ENCODE data around the gene BUD31.
"Not testable (repeated sequence)": the region's sequence is repeated elsewhere in the genome, so short reads cannot be mapped to it uniquely, and the experiment has no call there.

BUD31 gene

DNA sequence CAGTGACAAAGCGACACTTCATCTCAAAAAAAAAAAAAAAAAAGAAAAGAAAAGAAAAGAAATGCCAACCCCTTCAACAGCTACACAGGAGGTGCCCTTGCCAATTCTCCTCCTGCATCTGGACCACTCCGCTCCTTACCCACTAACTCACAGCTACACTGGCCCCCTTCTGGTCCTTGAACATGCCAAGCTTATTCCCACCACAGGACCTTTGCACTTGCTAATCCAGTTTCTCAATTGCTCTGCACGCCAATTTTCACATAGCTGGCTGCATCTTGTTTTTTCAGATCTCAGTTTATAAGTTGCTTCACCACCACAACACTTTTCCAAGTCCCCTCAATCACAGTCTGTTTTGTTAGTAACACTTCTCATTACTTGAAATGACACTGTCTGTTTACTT lies 5.9 kb upstream of the BUD31 start:
- FAIRE-seq, result no peak

DNA sequence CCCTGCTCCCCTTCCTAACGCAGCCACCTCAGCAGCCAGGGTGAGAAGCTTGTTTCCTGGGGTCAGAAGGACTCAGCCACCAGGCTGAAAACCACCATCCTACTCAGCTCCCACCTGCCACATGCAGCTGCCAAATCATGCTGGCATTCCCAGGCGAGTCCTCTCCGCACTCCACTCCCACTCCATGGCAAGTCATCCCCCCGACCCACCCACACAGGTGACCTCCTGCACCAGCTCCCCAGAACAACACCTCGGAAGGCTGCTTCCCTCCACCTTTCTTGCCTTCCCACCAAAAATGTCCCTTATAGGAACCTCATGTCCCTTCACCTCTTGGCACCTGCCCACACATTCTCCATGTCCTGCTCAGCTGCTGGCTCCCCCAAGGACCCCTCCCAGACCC lies 5.0 kb upstream of the BUD31 start:
- FAIRE-seq, result no peak

DNA sequence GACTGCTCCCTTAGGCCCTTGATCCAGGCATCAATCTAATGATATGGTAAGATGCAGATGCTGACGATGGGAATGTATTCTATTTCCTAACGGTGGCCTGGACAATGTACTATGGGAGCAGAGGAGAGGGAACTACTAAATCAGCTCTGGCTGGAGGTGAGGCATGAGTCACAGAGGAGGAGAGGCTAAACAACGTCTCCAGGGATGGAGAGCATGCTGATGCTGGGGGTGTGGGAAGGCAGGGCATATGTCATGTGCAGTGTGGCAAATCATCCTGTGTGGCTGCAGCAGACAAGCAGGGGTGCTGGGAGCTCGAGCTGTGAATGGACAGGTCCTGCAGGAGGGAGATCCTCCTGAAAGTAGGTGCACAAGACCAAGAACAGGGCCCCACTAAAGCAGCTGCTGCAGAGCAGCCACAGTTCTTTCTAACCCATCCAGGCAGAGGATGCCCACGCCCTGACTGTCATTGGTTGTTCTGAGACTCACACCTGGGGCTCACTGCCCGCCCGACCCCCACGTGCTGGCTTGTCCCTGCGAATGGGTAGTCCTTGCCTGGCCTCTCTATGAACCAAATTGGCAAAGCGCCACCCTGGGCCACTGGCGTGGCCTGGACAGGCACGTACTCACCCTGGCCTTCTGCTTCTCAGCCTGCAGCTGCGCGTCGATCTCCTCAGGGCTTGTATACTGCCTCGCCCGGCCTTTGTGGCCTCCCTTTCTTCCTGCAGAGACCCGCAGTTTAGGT lies 4.4 kb upstream of the BUD31 start:
- FAIRE-seq, result no peak

DNA sequence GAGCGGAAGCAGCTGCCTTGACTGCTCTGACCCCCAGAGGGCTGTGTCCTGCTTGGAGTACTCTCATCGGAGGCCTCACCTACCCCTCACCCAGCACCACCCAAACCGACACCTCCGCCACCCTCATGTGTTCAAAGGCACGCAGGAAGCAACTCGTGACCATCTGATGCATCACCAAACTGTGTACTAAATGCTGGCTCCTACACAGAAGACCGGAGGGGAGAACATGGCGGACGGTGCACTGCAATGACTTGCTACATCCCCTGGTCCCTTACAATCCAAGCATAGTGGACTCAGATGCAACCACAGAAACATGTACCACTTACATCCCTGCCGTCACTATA lies 3.8 kb upstream of the BUD31 start:
- no peak for FAIRE-seq

DNA sequence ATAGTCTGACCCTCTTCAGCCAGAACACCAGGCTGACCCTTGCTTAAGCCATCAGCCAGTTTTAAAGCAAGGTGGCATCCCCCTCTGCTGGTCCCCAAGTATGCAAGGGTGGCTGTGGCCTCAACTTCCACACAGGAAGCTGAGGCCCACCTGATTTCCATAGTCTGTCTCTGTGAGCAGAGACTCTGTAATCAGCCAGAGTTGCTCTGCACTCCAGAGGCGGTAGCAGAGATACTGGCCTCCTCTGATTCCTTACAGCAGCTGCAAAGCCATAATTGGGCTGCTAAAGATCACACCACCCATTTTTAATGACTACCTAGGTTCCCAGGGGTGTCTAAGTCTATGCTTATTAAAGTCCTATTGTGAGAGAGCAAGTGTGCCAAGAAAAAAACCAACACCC lies 2.2 kb upstream of the BUD31 start:
- FAIRE-seq, result no peak

DNA sequence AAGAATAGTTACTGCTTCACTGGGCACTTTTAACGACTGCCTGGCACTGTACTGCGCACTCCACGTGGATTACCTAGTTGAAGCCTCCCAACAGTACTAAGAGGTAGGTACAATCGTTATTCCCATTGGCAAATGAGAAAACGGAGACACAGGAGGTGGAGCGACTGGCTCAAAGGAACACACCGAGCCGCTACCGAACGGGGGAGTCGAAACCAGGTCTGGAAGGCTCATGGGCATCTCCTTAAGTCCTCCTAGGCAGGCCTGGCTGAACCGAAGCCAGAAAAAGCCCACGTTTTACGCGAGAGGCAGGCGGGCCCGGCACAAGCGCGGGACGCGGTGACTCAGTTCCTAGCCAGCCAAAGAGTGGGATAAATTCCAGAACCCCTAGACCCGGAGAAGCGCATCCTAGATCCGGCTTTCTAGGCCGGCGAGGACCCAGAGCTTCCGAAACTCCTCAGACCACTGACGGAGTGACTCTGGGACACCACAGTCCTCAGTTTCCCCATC lies 844 bp upstream of the BUD31 start:
- FAIRE-seq, result no peak

DNA sequence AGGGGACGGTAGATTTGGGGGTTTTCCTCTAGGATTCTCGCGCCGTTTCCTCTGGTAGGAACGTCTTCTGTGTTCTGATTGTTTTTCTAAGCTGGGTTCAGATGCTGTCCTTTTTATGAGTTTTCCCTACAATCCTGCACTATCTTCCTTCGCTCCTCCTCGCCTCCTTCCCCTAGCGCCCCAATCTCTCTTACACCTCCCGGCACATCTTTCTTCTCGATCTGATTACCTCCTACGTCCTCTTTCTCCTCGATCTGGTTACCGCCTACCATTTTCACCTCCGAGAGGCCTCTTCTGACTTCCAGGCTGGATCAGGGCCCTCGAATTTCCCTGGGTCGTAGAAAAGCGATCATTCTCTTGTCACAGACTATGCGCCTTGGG lies 413 bp downstream of the BUD31 start:
- no peak for FAIRE-seq

DNA sequence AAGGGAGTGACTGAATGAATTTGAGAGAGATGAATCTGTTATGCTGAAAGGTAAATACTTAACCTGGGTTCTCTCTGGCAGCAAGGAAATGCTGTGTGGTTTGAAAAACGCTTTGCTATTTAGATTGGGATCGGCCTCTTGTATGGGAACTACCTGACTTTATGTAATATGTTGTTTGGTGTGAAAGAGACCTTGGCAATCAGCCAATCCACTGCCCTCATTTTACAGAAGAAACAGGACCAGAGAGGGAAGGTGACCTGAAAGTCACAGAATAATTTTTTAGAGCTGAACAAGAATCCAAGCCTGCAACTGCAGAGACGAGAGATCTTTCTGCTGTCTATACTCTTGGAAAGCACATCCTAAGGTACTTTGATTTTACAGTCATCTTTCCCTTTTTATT lies 1.0 kb downstream of the BUD31 start:
- FAIRE-seq, result no peak

DNA sequence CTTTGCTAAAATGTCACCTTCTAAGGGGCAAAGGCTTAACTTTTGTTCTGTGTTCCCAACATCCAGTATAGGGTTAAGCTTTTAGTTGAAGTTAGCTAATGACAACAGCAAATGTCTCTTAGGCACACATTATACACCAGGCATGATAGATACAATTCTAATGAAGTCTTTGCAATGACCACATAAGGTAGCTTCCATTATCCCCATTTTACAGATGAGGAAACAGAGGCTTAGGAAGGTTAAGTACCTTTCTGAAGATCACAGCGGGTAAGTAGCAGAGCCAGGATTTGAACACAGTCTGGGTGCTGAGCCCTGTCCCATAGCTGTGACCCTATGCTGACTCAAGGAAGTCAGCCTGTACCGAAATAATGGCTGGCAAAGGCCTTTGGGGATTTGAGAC lies 1.9 kb downstream of the BUD31 start:
- no peak for FAIRE-seq

DNA sequence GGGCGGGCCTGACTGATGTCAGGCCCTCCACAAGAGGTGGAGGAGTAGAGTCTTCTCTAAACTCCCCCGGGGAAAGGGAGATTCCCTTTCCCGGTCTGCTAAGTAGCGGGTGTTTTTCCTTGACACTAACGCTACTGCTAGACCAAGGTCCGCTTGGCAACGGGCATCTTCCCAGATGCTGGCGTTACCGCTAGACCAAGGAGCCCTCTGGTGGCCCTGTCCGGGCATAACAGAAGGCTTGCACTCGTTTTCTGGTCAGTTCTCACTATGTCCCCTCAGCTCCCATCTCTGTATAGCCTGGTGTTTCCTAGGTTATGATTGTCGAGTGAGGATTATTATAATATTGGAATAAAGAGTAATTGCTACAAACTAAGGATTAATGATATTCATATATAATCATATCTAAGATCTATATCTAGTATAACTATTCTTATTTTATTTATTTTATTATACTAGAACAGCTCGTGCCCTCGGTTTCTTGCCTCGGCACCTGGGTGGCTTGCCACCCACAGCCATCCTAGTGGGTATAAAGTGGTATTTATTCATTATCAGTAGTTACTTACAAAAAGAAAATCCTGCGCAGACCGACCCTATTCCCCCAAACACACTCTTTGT lies 6.9 kb downstream of the BUD31 start:
- peak; percentile 78 for FAIRE-seq

DNA sequence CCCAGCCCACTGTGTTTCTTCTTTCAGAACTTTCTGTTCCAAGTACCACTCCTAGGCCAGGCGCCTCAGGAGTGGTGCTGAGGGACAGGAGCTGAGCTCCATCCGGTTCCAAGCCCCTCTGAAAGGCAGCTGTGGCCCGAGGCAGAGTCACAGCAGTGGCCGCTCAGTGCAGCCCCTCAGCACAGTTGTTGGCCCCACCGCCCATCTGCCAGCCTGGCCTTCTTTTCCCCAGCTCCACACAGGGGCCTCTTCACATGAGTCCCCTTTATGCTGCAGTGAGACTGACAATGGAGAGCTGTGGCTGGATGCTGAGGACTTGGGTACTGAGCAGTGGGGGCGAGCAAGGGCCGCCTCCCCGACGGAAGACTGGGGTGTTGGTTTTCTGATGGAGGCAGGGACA lies 9.5 kb downstream of the BUD31 start:
- FAIRE-seq, result no peak

DNA sequence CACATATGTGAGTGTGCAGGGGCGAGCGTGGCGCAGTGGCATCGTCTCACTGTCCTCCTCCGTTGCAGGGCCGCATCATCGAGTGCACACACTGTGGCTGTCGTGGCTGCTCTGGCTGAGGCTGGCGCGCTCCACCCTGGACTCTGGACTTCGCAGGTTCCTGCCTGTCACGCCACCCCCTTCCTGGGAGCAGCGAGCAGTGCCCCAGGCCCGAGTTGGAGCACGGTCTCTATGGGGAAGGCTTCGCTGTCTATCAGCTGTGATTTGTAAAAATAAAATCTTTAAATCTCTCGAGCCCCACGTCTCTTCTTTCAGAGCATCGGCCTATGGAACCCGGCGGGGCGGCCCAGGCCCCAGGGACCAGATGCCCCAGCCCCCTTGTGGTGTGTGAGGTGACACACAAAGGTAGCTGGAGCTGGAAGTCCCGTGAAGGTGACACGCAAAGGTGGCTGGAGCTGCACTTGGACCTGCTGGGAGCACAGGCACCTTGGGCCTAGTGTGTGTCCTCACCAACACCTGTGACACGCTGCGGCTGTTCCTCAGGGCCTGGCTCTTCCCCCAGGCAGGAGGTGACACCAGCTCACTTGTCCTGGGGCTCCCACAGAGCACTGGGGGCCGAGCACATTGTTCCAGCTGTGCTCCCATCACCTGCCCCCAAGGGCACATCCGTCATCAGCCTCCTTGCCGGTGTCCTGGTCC lies 10.7 kb downstream of the BUD31 start:
- no peak for FAIRE-seq

DNA sequence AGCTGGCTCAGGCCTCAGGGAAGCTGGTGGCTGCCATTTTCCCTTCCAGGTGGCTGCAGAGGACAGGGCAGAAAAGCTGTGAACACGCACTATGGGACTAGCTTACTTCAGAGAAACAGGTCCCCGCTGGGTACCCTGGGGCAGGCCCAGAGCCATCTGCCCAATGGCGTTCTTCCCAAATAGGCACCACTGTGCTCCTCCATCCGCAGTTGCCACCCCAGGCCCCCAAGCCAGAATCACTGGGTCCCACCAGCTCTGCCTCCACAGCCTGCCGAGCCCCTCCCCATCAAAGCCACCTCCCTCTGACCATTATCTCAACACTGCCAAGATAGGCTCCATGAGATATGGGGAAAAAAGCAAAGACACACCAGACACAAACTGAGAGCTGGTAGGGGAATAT lies 11.4 kb downstream of the BUD31 start:
- FAIRE-seq, result no peak

DNA sequence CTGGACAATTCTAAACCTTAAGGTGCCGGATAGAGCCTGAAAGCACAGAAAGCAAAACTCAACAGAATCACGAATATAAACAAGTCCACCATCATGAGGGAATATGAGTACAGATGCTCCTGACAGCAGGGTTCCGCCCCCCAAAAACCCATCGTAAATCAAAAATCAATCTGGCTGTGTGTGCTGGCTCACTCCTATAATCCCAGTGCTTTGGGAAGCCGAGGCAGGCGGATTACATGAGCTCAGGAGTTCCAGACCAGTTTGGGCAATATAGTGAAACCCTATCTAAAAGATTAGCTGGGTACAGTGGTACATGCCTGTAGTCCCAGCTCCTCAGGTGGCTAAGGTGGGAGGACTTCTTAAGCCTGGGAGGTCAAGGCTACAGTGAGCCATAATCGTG lies 12.2 kb downstream of the BUD31 start:
- FAIRE-seq, result no peak

DNA sequence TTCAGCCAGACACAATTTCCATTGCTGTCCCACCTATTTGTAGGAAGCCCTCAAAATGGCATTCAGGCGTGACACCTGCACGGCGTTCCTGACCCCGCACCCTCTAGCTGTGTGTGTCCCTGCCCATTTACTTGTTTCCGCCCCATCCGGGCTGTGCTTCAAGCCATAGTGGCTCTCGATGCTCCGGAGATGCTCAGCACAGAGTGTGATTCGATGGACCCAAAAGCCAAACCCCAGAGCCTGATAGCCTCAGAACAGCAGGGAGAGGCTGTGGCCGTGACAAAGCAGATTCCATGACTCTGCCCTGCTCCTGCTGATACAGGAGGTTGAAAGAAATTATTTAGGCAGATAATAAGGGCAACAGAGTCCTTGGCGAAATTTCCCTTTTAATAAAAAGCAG lies 13.4 kb downstream of the BUD31 start:
- FAIRE-seq, result no peak

DNA sequence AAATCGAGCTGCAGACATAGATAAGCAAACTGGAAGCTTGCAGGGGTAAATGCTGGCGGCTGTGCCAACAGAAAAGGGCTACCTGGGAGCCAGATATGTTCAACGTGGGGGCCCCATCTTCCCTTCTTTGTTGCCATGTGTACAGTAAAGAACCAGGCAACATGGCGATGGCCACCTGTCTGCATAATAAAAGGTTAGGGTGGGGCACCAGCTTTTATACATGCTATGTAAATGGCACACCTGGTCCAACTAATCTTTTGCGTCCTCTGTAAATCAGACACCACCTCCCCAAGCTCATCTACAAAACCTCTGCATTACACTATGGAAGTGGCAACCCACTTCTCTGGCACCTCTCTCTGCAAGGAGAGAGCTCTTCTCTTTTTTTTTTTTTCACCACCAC lies 13.9 kb downstream of the BUD31 start:
- no peak for FAIRE-seq

DNA sequence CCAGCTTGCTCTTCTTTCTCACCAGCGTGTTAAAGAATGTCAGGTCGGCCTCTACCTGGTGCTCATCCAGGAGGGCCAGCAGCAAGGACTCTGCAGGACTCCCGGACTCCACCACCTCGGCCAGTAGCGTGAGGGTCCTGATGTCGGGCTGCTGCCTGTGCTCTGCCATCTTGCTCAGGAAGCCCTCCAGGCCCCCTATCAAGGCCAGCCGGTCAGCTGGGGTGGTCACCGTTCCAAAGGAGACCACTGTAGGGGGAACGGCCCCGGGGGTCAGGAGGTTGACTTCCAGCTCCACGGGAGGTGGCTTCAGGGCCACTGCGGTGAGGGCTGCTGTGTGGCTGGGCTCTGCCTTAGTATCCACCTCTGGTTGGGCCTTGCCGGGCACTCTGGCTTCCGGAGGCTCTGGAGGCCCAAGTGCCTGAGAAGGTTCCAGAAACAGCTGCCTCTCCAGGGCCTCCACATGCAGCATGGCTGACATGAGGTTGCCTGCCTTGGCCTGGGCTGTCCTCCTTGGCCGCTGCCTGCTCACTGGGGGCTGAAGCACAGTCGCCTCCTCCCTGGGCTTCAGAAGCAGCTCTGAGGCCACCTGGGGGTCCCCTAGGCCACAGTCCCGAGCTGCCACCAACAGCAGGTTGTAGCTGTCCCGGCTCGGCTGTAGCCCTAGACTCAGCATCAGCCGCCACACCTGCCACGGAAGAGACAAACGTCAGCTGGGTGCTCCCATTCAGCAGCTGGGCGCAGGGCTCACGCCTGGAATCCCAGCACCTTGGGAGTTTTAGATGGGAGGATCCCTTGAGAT lies 16.4 kb downstream of the BUD31 start:
- FAIRE-seq, result no peak

DNA sequence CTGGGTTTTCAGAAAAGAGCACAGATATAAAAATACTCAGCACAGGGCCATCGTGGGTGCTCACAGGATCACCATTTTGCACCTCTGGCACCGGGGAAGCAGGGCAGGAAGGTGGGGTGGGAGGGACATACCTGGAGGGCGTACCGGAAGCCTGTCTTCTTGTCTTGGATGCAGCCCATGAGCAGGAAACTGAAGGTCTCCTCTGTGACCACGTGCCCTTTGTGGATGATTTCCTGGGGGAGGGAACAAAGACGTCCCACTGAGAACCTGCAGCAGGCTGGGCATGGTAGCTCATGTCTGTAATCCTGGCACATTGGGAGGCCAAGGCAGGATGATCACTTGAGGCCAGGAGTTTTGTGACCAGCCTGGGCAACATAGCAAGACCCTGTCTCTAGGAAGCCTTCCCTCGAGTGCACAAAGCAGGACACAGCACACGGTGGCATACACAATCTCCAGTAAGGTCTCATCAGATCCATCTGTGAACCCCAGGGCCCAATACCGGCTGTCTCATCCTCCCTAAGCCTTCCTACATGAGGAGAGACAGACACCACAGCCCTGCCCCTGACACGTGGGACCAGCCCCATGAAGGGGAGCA lies 20.3 kb downstream of the BUD31 start:
- no peak for FAIRE-seq

DNA sequence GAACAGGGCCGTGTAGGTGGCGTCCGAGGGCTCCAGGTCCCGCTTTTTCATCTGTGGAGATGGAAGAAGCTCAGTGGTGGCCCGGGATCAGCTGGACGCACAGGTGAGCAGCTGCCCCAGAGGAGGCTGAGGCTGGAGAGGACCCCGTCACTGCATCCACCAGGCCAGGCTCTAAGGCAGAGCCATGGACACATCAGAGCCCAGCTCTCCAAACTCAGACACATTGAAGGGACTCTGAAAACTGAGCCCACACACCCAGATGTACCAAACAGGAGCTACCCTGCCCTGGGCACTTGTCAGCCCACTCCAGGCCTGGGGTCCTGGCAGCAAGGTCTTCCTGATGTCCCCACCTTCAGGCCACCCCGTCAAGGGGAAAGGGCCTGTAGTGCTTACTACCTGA lies 21.0 kb downstream of the BUD31 start:
- no peak for FAIRE-seq

DNA sequence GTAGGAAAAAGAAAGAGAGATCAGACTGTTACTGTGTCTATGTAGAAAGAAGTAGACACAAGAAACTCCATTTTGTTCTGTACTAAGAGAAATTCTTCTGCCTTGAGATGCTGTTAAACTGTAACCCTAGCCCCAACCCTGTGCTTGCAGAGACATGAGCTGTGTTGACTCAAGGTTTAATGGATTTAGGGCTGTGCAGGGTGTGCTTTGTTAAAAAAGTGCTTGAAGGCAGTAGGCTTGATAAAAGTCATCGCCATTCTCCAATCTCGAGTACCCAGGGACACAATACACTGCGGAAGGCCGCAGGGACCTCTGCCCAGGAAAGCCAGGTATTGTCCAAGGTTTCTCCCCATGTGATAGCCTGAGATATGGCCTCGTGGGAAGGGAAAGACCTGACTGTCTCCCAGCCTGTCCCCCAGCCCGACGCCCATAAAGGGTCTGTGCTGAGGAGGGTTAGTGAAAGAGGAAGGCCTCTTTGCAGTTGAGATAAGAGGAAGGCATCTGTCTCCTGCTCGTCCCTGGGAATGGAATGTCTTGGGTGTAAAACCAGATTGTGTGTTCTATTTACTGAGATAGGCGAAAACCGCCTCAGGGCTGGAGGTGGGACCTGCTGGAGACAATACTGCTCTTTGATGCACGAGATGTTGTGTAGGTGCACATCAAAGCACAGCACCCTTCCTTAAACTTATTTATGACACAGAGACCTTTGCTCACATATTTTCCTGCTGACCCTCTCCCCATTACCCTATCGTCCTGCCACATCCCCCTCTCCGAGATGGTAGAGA lies 23.2 kb downstream of the BUD31 start:
- FAIRE-seq, result not testable (repeated sequence)

DNA sequence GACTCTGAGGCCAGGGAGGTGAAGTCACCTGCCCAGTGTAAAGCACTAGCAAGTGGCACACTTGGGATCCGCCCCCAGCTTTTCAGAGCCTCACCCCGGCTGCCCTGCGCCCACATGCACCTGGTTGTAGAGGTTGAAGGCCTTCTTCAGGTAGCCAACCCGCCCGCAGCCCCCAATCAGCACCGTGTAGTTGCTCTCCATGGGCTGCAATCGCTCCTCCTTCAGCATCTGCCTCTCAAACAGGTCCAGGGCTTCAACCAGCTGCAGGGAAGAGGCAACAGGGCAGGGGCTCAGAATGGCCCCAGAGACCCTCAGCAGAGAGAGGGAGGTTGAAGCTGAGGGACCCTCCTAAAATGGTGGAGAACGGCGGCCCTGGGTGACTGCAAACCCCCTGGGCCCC lies 24.4 kb downstream of the BUD31 start:
- no peak for FAIRE-seq

DNA sequence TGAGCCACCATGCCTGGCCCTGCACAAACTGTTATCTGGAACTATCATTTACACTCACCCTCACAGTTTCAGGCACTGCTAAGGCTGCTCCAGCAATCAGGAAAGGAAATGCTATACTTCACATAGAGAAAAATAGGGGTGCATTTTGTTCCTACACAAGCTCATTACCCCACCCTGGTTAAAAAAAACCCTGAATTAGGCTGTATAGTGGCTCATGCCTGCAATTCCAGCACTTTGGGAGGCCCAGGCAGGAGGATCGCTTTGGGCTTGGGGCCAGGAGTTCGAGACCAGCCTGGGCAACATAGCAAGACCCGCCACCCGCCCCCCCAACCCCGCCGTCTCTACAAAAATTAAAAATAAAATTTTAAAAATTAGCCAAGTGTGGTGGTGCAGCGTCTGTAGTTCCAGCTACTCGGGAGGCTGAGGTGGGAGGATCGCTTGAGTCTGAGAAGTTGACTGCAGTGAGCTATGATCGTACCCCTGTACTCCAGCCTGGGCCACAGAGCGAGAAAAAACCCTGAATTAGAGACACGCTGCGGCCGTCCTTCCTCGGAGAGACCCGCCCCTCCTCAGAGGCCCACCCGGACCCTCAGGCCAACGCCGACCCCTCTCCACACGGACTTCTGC lies 29.3 kb downstream of the BUD31 start:
- no peak for FAIRE-seq
